HG02852 (cell line): ENCODE results near the gene GNB1.
A peak's percentile ranks its signal among the peaks of the same experiment; 100 is the strongest.
"Not testable (repeated sequence)": the region's sequence is repeated elsewhere in the genome, so short reads cannot be mapped to it uniquely, and the experiment has no call there.

ENCODE experiments used
- ATAC-seq: cut with Tn5 transposase; IDR thresholded peaks from one replicate; pipeline ENCODE4 v1.9.1; 2021; ENCODE audit warnings: mild to moderate bottlenecking, moderate library complexity; ENCODE audit not compliant: unreplicated experiment

Gene GNB1

DNA sequence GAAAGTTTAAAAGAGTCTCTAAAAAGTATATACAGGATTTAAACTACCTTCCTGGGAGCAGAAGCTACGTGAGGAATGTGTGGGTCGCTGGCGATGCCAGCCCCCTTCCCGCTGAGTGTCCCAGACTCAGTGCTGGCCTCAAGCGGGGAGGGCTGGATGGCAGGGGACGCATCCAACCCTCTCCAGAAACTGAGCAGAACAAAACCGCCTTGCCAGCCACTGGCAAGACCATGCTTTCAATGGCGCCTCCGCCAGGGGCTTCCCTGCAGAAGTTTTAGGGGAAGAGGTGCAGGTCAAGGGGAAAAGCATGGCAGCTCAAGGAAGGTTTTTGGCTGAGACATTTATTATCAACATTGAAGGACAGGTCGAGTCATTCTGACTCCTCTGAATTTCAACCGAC is 138.7 kb downstream of the GNB1 start:
- ATAC-seq = no peak

DNA sequence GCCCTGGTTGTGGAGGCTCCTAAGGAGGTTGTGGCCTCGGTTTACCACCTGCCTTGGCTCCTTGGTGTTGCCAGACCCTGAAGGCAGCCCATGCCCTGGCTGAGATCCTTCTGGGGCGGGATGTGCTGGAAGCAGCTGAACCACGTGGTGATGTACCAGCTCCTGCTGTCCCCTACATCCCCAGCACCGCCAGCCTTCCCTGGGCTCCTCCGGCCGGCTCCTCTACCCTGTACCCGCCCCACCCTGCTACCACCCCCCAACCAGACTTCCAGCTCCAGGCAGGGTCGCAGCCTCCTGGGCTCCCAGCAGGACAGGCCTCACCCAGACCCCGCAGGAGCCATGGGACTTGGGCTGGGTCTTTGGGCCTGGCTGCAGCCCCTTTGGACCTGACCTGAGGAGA is 140.9 kb downstream of the GNB1 start:
- ATAC-seq = not testable (repeated sequence)

DNA sequence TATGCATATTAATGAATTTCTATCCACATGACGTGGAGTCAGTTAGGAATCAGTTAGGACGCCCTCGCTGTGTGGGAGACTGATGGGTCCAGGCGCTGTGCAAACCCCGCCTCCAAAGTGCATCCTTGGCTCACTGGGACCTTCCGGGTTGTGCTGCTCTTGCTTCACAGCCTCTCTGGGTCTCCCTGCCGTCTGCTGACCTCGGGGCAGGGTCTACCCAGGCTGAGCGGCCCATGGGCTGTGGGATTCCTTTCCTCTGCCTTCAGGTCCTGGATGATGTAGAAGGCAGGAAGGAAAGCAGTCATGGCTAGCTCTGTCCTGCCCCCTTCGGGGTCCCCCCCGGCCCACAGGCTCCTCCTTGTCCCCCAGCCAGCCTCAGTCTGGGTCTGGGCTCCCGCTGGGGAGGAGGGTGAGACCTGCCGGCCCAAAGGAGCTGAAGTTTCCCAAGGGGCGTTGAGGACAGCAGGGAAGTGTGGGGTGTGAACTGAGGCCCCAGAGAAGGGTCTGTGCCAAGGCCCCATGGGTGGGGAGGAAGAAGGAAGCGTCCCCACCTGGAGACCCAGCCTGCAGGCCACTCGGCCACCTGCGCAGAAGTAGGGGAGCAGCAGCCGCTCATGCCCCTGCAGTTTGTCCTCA is 142.1 kb downstream of the GNB1 start:
- ATAC-seq = no peak

DNA sequence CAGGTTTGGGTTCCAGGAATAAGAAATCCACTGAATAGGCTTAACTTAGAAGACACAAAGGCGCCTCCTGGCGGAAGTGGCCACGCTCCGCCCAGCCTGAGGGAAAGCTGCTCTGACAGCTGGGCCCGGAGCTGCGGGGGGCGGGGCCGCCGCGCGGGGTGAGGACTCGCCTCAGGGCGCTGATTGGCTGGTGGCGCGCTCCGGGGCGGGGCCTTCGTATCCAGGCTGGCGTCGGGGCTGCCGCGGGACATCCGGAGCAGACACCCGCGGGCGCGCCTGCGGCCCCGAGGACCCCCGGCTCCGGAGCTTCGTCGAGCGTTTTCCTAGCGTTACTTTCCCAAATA is 144.3 kb downstream of the GNB1 start:
- ATAC-seq = peak; percentile 82

DNA sequence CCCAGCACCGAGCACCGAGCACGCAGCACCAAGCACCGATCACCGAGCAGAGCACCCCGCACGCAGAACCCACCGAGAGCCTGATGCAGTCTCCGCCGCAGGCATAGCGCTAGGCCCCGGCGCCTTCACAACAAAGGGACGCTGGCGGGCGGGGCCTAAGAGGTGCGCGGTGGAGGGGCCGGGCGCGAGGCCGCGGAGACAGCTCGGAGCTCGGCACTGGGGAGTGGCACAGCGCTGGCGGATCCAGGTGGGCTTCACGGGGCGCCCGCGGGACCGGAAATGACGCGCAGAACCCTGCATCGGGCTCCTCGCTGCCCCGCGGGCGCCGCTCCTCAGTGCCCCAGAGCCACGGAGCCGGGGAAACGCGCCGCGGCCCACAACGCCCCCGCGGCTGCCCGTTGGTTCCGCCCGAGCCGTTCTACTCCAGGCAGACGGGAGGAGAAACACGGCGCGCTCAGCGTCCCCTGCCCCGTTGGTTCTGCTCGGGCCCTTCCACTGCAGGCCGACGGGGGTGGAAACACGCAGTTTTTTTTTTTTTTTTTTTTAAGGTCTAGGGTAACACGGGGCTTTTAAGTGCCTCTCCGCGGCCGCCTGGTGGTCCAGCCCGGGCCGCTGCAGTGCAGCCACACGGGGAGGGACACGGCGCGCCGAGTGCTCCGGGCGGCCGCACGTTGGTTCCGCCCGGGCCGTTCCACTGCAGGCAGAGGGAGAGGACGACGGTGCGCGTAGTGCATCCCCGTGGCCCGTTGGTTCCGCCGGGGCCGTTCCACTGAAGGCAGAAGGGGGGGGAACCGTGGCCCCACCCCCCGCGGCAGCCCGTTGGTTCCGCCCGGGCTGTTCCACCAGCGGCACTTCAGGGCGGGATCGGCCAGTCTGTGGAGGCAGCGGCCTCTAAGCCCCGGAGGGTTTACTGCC is 145.0 kb downstream of the GNB1 start:
- peak; percentile 70 for ATAC-seq

DNA sequence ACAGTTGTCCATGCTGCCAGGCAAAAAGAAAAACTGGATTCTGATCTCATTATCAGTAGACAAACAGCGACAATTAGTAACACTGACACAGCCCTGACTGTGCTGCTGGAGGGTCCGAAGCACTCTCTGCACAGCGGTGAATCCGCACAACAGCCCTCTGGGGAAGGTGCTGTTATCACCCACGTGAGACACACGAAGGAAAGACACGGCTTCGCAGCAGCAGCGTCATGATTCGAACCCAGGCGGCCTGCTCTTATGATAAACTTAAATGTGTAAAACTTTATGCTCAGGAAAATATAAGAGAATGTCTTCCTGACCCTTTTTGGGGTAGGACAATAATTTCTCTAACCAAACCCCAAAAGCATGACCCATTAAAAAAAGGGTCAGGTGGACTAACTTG is 148.4 kb downstream of the GNB1 start:
- not testable (repeated sequence) for ATAC-seq

DNA sequence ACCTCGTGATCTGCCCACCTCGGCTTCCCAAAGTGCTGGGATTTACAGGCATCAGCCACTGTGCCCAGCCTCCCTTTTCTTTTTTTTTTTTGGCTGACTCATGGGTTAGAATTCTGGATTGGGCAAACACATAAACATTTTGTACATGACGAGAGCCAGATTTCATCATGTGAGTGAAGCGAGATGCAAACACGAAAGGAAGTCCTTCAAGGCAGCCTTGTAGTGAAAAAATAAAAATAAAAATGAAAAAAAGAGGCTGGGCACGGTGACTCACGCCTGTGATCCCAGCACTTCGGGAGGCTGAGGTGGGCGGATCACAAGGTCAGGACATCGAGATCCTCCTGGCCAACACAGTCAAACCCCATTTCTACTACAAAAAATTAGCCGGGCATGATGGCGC is 149.9 kb downstream of the GNB1 start:
- not testable (repeated sequence) for ATAC-seq

DNA sequence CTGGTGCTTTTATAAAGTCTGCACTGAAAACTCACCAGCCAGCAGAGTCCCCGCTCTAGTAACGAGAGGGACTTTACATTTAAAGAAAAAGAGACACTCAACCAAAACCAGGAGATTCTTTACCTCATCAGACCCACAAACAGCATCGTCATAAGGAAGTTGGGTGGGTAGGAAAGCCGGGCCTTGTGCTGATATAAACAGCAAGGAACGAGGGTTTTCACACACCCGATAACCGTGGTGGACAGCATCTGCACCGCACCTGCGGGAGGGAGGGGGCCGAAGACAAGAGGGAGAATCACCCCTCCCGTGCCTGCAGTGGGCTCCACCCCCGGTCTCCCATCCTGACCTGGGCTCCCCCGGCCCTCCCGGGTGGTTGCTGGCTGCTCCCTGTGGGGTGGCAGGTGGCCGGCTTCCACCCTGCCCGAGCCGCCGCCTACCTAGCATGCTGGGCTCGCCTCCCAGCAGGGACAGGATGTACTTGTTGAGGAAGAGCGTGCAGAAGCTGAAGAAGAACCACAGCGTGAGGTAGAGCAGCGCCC is 152.0 kb downstream of the GNB1 start:
- ATAC-seq = not testable (repeated sequence)

DNA sequence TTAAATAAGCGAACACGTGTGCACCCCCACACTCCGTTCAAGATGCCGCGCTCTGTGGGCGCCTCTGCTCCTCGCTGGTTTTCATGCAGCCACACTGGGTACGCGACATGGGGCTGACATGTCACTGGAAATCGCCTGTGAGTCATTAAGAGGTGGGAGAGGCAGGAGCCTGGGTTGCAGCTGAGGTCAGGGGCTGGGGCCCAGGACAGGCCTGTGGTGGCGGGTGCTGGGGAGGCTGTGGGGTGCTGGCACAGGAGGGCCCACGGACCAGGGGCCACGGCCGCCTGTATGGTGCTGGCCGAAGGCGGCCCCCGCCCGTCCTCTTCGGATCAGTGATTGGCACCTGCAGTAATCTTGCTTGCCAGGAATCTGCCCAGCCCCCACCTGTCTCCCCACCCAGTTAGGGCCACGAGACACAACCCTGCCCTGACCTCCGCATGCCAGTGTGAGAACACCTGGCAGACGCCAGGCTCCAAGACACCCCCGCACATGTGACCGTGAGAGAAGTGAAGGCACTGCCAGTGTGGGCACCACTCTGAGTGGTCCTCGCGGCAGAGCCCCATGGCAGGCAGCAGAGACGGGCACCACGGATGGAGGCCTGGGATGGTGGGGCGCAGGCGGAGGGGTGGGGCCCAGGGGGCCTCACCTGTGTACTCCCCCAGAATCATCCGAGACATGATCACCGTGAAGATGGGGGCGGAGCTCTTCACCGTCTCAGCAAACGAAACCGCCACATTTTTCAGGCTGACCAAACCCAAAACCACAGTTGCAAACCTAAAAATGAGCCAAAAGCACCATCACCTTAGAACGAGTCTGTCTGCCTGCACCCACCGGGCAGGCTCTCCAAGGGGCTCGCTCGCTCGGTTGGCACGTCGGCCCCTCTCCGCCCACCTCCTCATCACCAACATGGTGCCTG is 153.0 kb downstream of the GNB1 start:
- not testable (repeated sequence) for ATAC-seq
